Tibial nerve (tissue), 4 donors: Measurements from ENCODE around the gene KCNQ1. TPM values are rescaled to one million over a fixed set of nuclear protein-coding genes. Genes with fewer than 3 reads are reported as not detected.

ENCODE experiments used
- DNase-seq, 2 donors: peaks; one replicate each; pipeline ENCODE4 v3.0.0-alpha.2; 2019; ENCODE audit warnings: low spot score in 2 of 2
- H3K27ac ChIP-seq, 4 donors: fragments of 200-600 bp; sonication (generic) in 3 of 4; one replicate each; pipeline ENCODE4 v1.5.1; 2017 to 2019; ENCODE audit warnings: mild to moderate bottlenecking in 1 of 4
- H3K27me3 ChIP-seq, 2 donors: fragments of 200-600 bp; sonication (generic) in 1 of 2; one replicate each; pipeline versions ENCODE4 v1.5.1 to v1.6.0; 2017 to 2019
- H3K36me3 ChIP-seq, 3 donors: fragments of 200-600 bp; sonication (generic); one replicate each; pipeline ENCODE4 v1.5.1; 2018 to 2019
- H3K4me1 ChIP-seq, 4 donors: fragments of 200-600 bp; sonication (generic) in 3 of 4; one replicate each; pipeline ENCODE4 v1.5.1; 2017 to 2019
- H3K4me3 ChIP-seq, 4 donors: fragments of 200-600 bp; sonication (generic) in 3 of 4; one replicate each; pipeline ENCODE4 v1.5.1; 2017 to 2019; ENCODE audit warnings: mild to moderate bottlenecking in 1 of 4, moderate library complexity in 1 of 4
- H3K9me3 ChIP-seq, 4 donors: fragments of 200-600 bp; sonication (generic) in 3 of 4; one replicate each; pipeline ENCODE4 v1.5.1; 2017 to 2019
- CTCF ChIP-seq, 5 experiments: fragments of 200-600 bp in 3 of 5; fragments of 450-650 bp in 2 of 5; sonication (generic) in 3 of 5; IDR thresholded peaks; one replicate each; pipeline ENCODE4 v1.5.1; 2016 to 2019; ENCODE audit warnings: antibody characterized with exemption in 5 of 5, mild to moderate bottlenecking in 3 of 5, moderate library complexity in 2 of 5
- EP300 ChIP-seq, 2 donors: sonication (generic); formaldehyde crosslinking; IDR thresholded peaks; one replicate each; pipeline ENCODE4 v1.6.1; 2017; ENCODE audit warnings: antibody characterized with exemption in 2 of 2, mild to moderate bottlenecking in 1 of 2
- POLR2A ChIP-seq, 2 donors: fragments of 450-650 bp; IDR thresholded peaks; one replicate each; pipeline ENCODE4 v1.6.1; 2017; ENCODE audit warnings: antibody characterized with exemption in 2 of 2, mild to moderate bottlenecking in 2 of 2, moderate library complexity in 2 of 2
- WGBS, 2 donors: methylation state at CpG; one replicate each; pipeline ENCODE4 v1.1.5; 2018; 5-methylcytosine and 5-hydroxymethylcytosine counted together
- total RNA-seq, 4 donors: library from RNA; depleted of rRNA; stranded (reverse); fragments of >200 nt; gene quantifications; one replicate each; pipeline ENCODE4 v1.1.0, GENCODE V29; 2016

KCNQ1 gene
- total RNA-seq, 4 donors from 2014 or later = 3.5 to 11.4 (median 7.5) TPM

GRCh38 chr11:2732940-2733628, 288.3 kb downstream of the KCNQ1 start:
- TF ChIP-seq EP300 (IDR thresholded peaks at IDR 0.05) (no peak), CTCF (IDR thresholded peaks at IDR 0.05) (no peak), POLR2A (IDR thresholded peaks at IDR 0.05) (no peak)
- no peaks in the 10 kb centered on the region for H3K27me3 ChIP-seq
- peaks cover 0 to 73% (median 35%) of the 10 kb centered on the region in 4 donors for H3K4me1 ChIP-seq
- 68 to 80% methylated on average over 11 to 12 of the region's 12 CpGs for WGBS, 2 donors
- peak overlapping the region; percentile 43 to 88 (median 77) for H3K27ac ChIP-seq
- DNase-seq = no peak
- no peak overlapping the region for H3K4me3 ChIP-seq
- no peaks in the 10 kb centered on the region for H3K9me3 ChIP-seq
- H3K36me3 ChIP-seq = no peaks in the 10 kb centered on the region

GRCh38 chr11:2734181-2735052, 289.6 kb downstream of the KCNQ1 start:
- DNase-seq = no peak
- H3K4me1 ChIP-seq = peaks cover 0 to 66% (median 27%) of the 10 kb centered on the region in 4 donors
- H3K36me3 ChIP-seq = no peaks in the 10 kb centered on the region
- no peaks in the 10 kb centered on the region for H3K27me3 ChIP-seq
- no peak overlapping the region for H3K4me3 ChIP-seq
- WGBS, 2 donors = 73 to 80% methylated on average over 25 to 32 of the region's 32 CpGs
- no peaks in the 10 kb centered on the region for H3K9me3 ChIP-seq
- H3K27ac ChIP-seq = peak overlapping the region in 1 of 4 donors; percentile 4
- no peak for TF ChIP-seq EP300 (IDR thresholded peaks at IDR 0.05)
- no peak for TF ChIP-seq POLR2A (IDR thresholded peaks at IDR 0.05)
- no peak for TF ChIP-seq CTCF (IDR thresholded peaks at IDR 0.05)

- WGBS, 2 donors = 93 to 96% methylated on average over 7 to 11 of the region's 12 CpGs
- Histone ChIP-seq H3K36me3 (no peaks in the 10 kb centered on the region), H3K27me3 (no peaks in the 10 kb centered on the region), H3K9me3 (no peaks in the 10 kb centered on the region), H3K4me3 (no peak overlapping the region), H3K27ac (no peak overlapping the region), H3K4me1 (peaks cover 0 to 59% (median 22%) of the 10 kb centered on the region in 4 donors)
- TF ChIP-seq POLR2A (IDR thresholded peaks at IDR 0.05) (no peak), EP300 (IDR thresholded peaks at IDR 0.05) (no peak), CTCF (IDR thresholded peaks at IDR 0.05) (no peak)
- DNase-seq = no peak
These were observed 290.3 kb downstream of the KCNQ1 start for GRCh38 chr11:2735053-2735589.

- peaks cover 0 to 55% (median 17%) of the 10 kb centered on the region in 4 donors for H3K4me1 ChIP-seq
- no peak overlapping the region for H3K27ac ChIP-seq
- WGBS, 2 donors = 92 to 93% methylated on average over 20 of the region's 21 CpGs
- no peak for TF ChIP-seq EP300 (IDR thresholded peaks at IDR 0.05)
- no peak for TF ChIP-seq CTCF (IDR thresholded peaks at IDR 0.05)
- TF ChIP-seq POLR2A (IDR thresholded peaks at IDR 0.05) = no peak
- no peaks in the 10 kb centered on the region for H3K36me3 ChIP-seq
- H3K4me3 ChIP-seq = no peak overlapping the region
- H3K27me3 ChIP-seq = no peaks in the 10 kb centered on the region
- no peak for DNase-seq
- H3K9me3 ChIP-seq = no peaks in the 10 kb centered on the region
These were observed 291.9 kb downstream of the KCNQ1 start for GRCh38 chr11:2736577-2737225.
